ENCODE data around the gene RSPH1. TPM values are rescaled to one million over a fixed set of nuclear protein-coding genes. Genes with fewer than 3 reads are reported as not detected.

The RSPH1 gene
- under 1 TPM in 1 of 2 donors, not detected in 1; 0.25 TPM for total RNA-seq

GRCh38 chr21:42496120-42496838 lies at the start of gene RSPH1:
TSS of gene RSPH1 (minus strand) at chr21:42496224. CDS start at chr21:42496186, 38 bp downstream.
- Mint-ChIP-seq H3K4me3 (peak within 1 kb of the TSS; percentile 88), H3K36me3 (no peaks in the 10 kb centered on the region), H3K27ac (peak within 1 kb of the TSS; percentile 7 to 85), H3K4me1 (ENCODE audit: low read depth in 2 of 2) (peaks cover 7 to 11% of the 10 kb centered on the region in 2 donors), H3K27me3 (peaks cover 0 to 8% of the 10 kb centered on the region in 2 donors), H3K9me3 (no peaks in the 10 kb centered on the region)
- ATAC-seq: peak; percentile 99 to 100
- peak; percentile 100 for DNase-seq (ENCODE audit: low spot score)

GRCh38 chr21:42545745-42546144 lies 49.7 kb upstream of the RSPH1 start:
- DNase-seq (ENCODE audit: low spot score) (no peak), ATAC-seq (peak in 1 of 2 donors; percentile 18)
- peaks cover 11% of the 10 kb centered on the region for H3K36me3 Mint-ChIP-seq
- no peak overlapping the region for H3K4me3 Mint-ChIP-seq
- no peaks in the 10 kb centered on the region for H3K9me3 Mint-ChIP-seq
- no peak overlapping the region for H3K27ac Mint-ChIP-seq
- H3K27me3 Mint-ChIP-seq: no peaks in the 10 kb centered on the region
- peaks cover 9 to 11% of the 10 kb centered on the region in 2 donors for H3K4me1 Mint-ChIP-seq (ENCODE audit: low read depth in 2 of 2)

- peaks cover 9 to 11% of the 10 kb centered on the region in 2 donors for H3K4me1 Mint-ChIP-seq (ENCODE audit: low read depth in 2 of 2)
- no peaks in the 10 kb centered on the region for H3K27me3 Mint-ChIP-seq
- no peak overlapping the region for H3K27ac Mint-ChIP-seq
- DNase-seq (ENCODE audit: low spot score) (no peak), ATAC-seq (no peak)
- peaks cover 11% of the 10 kb centered on the region for H3K36me3 Mint-ChIP-seq
- no peak overlapping the region for H3K4me3 Mint-ChIP-seq
- H3K9me3 Mint-ChIP-seq: no peaks in the 10 kb centered on the region
These were observed 49.3 kb upstream of the RSPH1 start for GRCh38 chr21:42545317-42545716.

GRCh38 chr21:42544544-42544943 lies 48.5 kb upstream of the RSPH1 start:
- no peak for ATAC-seq
- Mint-ChIP-seq H3K9me3 (no peaks in the 10 kb centered on the region), H3K27me3 (no peaks in the 10 kb centered on the region), H3K4me3 (no peak overlapping the region), H3K27ac (no peak overlapping the region), H3K4me1 (ENCODE audit: low read depth in 2 of 2) (peaks cover 9 to 15% of the 10 kb centered on the region in 2 donors), H3K36me3 (peaks cover 6% of the 10 kb centered on the region)
- no peak for DNase-seq (ENCODE audit: low spot score)

- no peak overlapping the region for H3K27ac Mint-ChIP-seq
- no peak overlapping the region for H3K4me3 Mint-ChIP-seq
- DNase-seq (ENCODE audit: low spot score) (no peak), ATAC-seq (no peak)
- H3K9me3 Mint-ChIP-seq: no peaks in the 10 kb centered on the region
- H3K36me3 Mint-ChIP-seq: peaks cover 2% of the 10 kb centered on the region
- no peaks in the 10 kb centered on the region for H3K27me3 Mint-ChIP-seq
- H3K4me1 Mint-ChIP-seq (ENCODE audit: low read depth in 2 of 2): peaks cover 9 to 15% of the 10 kb centered on the region in 2 donors
These were observed 47.3 kb upstream of the RSPH1 start for GRCh38 chr21:42543106-42543847.

- Mint-ChIP-seq H3K27me3 (no peaks in the 10 kb centered on the region), H3K9me3 (no peaks in the 10 kb centered on the region), H3K27ac (no peak overlapping the region), H3K36me3 (no peaks in the 10 kb centered on the region), H3K4me3 (no peak overlapping the region), H3K4me1 (ENCODE audit: low read depth in 2 of 2) (peaks cover 9 to 15% of the 10 kb centered on the region in 2 donors)
- DNase-seq (ENCODE audit: low spot score) (no peak), ATAC-seq (no peak)
These were observed 46.6 kb upstream of the RSPH1 start for GRCh38 chr21:42542596-42542995.

GRCh38 chr21:42542196-42542595 lies 46.2 kb upstream of the RSPH1 start:
- Mint-ChIP-seq H3K4me1 (ENCODE audit: low read depth in 2 of 2) (peaks cover 9 to 15% of the 10 kb centered on the region in 2 donors), H3K36me3 (no peaks in the 10 kb centered on the region), H3K9me3 (no peaks in the 10 kb centered on the region), H3K27me3 (no peaks in the 10 kb centered on the region), H3K27ac (no peak overlapping the region), H3K4me3 (no peak overlapping the region)
- ATAC-seq: no peak
- DNase-seq (ENCODE audit: low spot score): no peak

- H3K4me3 Mint-ChIP-seq: no peak overlapping the region
- no peaks in the 10 kb centered on the region for H3K36me3 Mint-ChIP-seq
- H3K4me1 Mint-ChIP-seq (ENCODE audit: low read depth in 2 of 2): peaks cover 9 to 15% of the 10 kb centered on the region in 2 donors
- ATAC-seq: no peak
- no peaks in the 10 kb centered on the region for H3K27me3 Mint-ChIP-seq
- DNase-seq (ENCODE audit: low spot score): no peak
- no peak overlapping the region for H3K27ac Mint-ChIP-seq
- H3K9me3 Mint-ChIP-seq: no peaks in the 10 kb centered on the region
These were observed 45.6 kb upstream of the RSPH1 start for GRCh38 chr21:42541618-42542017.

- H3K36me3 Mint-ChIP-seq: no peaks in the 10 kb centered on the region
- no peak for DNase-seq (ENCODE audit: low spot score)
- no peak overlapping the region for H3K4me3 Mint-ChIP-seq
- no peak overlapping the region for H3K27ac Mint-ChIP-seq
- H3K9me3 Mint-ChIP-seq: no peaks in the 10 kb centered on the region
- H3K27me3 Mint-ChIP-seq: no peaks in the 10 kb centered on the region
- peaks cover 9 to 15% of the 10 kb centered on the region in 2 donors for H3K4me1 Mint-ChIP-seq (ENCODE audit: low read depth in 2 of 2)
- ATAC-seq: no peak
These were observed 45.1 kb upstream of the RSPH1 start for GRCh38 chr21:42541174-42541573.

- no peaks in the 10 kb centered on the region for H3K36me3 Mint-ChIP-seq
- H3K27me3 Mint-ChIP-seq: no peaks in the 10 kb centered on the region
- no peak overlapping the region for H3K4me3 Mint-ChIP-seq
- peaks cover 6 to 13% of the 10 kb centered on the region in 2 donors for H3K4me1 Mint-ChIP-seq (ENCODE audit: low read depth in 2 of 2)
- H3K27ac Mint-ChIP-seq: no peak overlapping the region
- DNase-seq (ENCODE audit: low spot score) (no peak), ATAC-seq (no peak)
- H3K9me3 Mint-ChIP-seq: no peaks in the 10 kb centered on the region
These were observed 44.4 kb upstream of the RSPH1 start for GRCh38 chr21:42540396-42540795.

- Mint-ChIP-seq H3K27me3 (no peaks in the 10 kb centered on the region), H3K27ac (no peak overlapping the region), H3K4me1 (ENCODE audit: low read depth in 2 of 2) (peaks cover 1 to 8% of the 10 kb centered on the region in 2 donors), H3K4me3 (no peak overlapping the region), H3K36me3 (no peaks in the 10 kb centered on the region), H3K9me3 (no peaks in the 10 kb centered on the region)
- no peak for DNase-seq (ENCODE audit: low spot score)
- ATAC-seq: no peak
These were observed 43.9 kb upstream of the RSPH1 start for GRCh38 chr21:42539931-42540343.

- Mint-ChIP-seq H3K4me3 (no peak overlapping the region), H3K4me1 (ENCODE audit: low read depth in 2 of 2) (peaks cover 0 to 4% of the 10 kb centered on the region in 2 donors), H3K27me3 (no peaks in the 10 kb centered on the region), H3K9me3 (no peaks in the 10 kb centered on the region), H3K27ac (no peak overlapping the region), H3K36me3 (no peaks in the 10 kb centered on the region)
- no peak for ATAC-seq
- no peak for DNase-seq (ENCODE audit: low spot score)
These were observed 43.3 kb upstream of the RSPH1 start for GRCh38 chr21:42539342-42539741.

GRCh38 chr21:42538479-42539275 lies 42.7 kb upstream of the RSPH1 start:
- Mint-ChIP-seq H3K4me1 (ENCODE audit: low read depth in 2 of 2) (peaks cover 0 to 4% of the 10 kb centered on the region in 2 donors), H3K27me3 (no peaks in the 10 kb centered on the region), H3K36me3 (no peaks in the 10 kb centered on the region), H3K9me3 (no peaks in the 10 kb centered on the region), H3K4me3 (no peak overlapping the region), H3K27ac (no peak overlapping the region)
- no peak for DNase-seq (ENCODE audit: low spot score)
- no peak for ATAC-seq
